ENCODE measurements around the gene TMEM26. TPM values are rescaled to one million over a fixed set of nuclear protein-coding genes. Genes with fewer than 3 reads are reported as not detected.

TMEM26 gene
- total RNA-seq, 1 experiment from 2014 or later, result 14.3 TPM

- DNase-seq (ENCODE audit: low read depth, low spot score) (no peak), ATAC-seq (no peak)
- ChIA-PET CTCF (no interaction called here), POLR2A (no interaction called here)
- intact Hi-C loops (cut with micrococcal nuclease; ENCODE audit: unreplicated experiment), result no loop called here
- in situ Hi-C loops (cut with HindIII; ENCODE audit: low pct_unique_long_range_greater_than_20kb, low sequenced_read_pairs), result no loop called here
- H3K36me3 ChIP-seq (ENCODE audit: control insufficient read depth, insufficient read depth, low read length), result no peaks in the 10 kb centered on the region
- no peak overlapping the region for H3K27ac ChIP-seq (ENCODE audit: low read length)
- no peaks in the 10 kb centered on the region for H3K9me3 ChIP-seq (ENCODE audit: control insufficient read depth, insufficient read depth, low read depth, low read length)
- no peaks in the 10 kb centered on the region for H3K4me1 ChIP-seq (ENCODE audit: control insufficient read depth, insufficient read depth, low read length)
- no TSS peak for BruUV-seq (replicated peaks)
- H3K4me3 ChIP-seq (ENCODE audit: low read depth in 2 of 2, low read length in 2 of 2), result no peak overlapping the region
- H3K27me3 ChIP-seq (ENCODE audit: control insufficient read depth, insufficient read depth, low read length), result no peaks in the 10 kb centered on the region
- TF ChIP-seq CTCF (IDR thresholded peaks at IDR 0.05) (no peak), SIN3A (IDR thresholded peaks at IDR 0.05; ENCODE audit: borderline replicate concordance, insufficient read depth, low read depth, low read length) (no peak), POLR2AphosphoS5 (IDR thresholded peaks at IDR 0.05; ENCODE audit: low read depth, low read length) (no peak), TCF7L2 (IDR thresholded peaks at IDR 0.05; ENCODE audit: low read depth, low read length) (no peak), REST (IDR thresholded peaks at IDR 0.05; ENCODE audit: insufficient read depth in 1 of 2, low read depth in 2 of 2, low read length in 1 of 2) (no peak)
Measured at GRCh38 chr10:61408105-61408504, 45.1 kb downstream of the TMEM26 start.

GRCh38 chr10:61406736-61407135 lies 46.4 kb downstream of the TMEM26 start:
- TF ChIP-seq TCF7L2 (IDR thresholded peaks at IDR 0.05; ENCODE audit: low read depth, low read length) (no peak), SIN3A (IDR thresholded peaks at IDR 0.05; ENCODE audit: borderline replicate concordance, insufficient read depth, low read depth, low read length) (no peak)
- POLR2A ChIA-PET, result no interaction called here
- Histone ChIP-seq H3K36me3 (ENCODE audit: control insufficient read depth, insufficient read depth, low read length) (no peaks in the 10 kb centered on the region), H3K4me3 (ENCODE audit: low read depth in 2 of 2, low read length in 2 of 2) (no peak overlapping the region), H3K9me3 (ENCODE audit: control insufficient read depth, insufficient read depth, low read depth, low read length) (no peaks in the 10 kb centered on the region), H3K27me3 (ENCODE audit: control insufficient read depth, insufficient read depth, low read length) (no peaks in the 10 kb centered on the region), H3K4me1 (ENCODE audit: control insufficient read depth, insufficient read depth, low read length) (no peaks in the 10 kb centered on the region), H3K27ac (ENCODE audit: low read length) (no peak overlapping the region)
- intact Hi-C loops (cut with micrococcal nuclease; ENCODE audit: unreplicated experiment), result no loop called here
- ATAC-seq (no peak), DNase-seq (ENCODE audit: low read depth, low spot score) (no peak)
- in situ Hi-C loops (cut with HindIII; ENCODE audit: low pct_unique_long_range_greater_than_20kb, low sequenced_read_pairs), result no loop called here
- CTCF ChIA-PET, result interaction anchor here (0.7 kb wide), 1 partner anchor 828 kb away, joined by 4 read pairs; no protein-coding TSS in a partner anchor
- no TSS peak for BruUV-seq (replicated peaks)

GRCh38 chr10:61406242-61406641 lies 46.9 kb downstream of the TMEM26 start:
- in situ Hi-C loops (cut with HindIII; ENCODE audit: low pct_unique_long_range_greater_than_20kb, low sequenced_read_pairs), result no loop called here
- CTCF ChIA-PET, result interaction anchor here (0.7 kb wide), 1 partner anchor 827 kb away, joined by 4 read pairs; no protein-coding TSS in a partner anchor
- H3K36me3 ChIP-seq (ENCODE audit: control insufficient read depth, insufficient read depth, low read length), result no peaks in the 10 kb centered on the region

More at GRCh38 chr10:61406242-61406641, 46.9 kb downstream of the TMEM26 start:
- H3K9me3 ChIP-seq (ENCODE audit: control insufficient read depth, insufficient read depth, low read depth, low read length), result no peaks in the 10 kb centered on the region
- no peaks in the 10 kb centered on the region for H3K27me3 ChIP-seq (ENCODE audit: control insufficient read depth, insufficient read depth, low read length)
- DNase-seq (ENCODE audit: low read depth, low spot score), result no peak
- TF ChIP-seq CTCF (IDR thresholded peaks at IDR 0.05) (no peak), TCF7L2 (IDR thresholded peaks at IDR 0.05; ENCODE audit: low read depth, low read length) (no peak), REST (IDR thresholded peaks at IDR 0.05; ENCODE audit: insufficient read depth in 1 of 2, low read depth in 2 of 2, low read length in 1 of 2) (no peak), SIN3A (IDR thresholded peaks at IDR 0.05; ENCODE audit: borderline replicate concordance, insufficient read depth, low read depth, low read length) (no peak), POLR2AphosphoS5 (IDR thresholded peaks at IDR 0.05; ENCODE audit: low read depth, low read length) (no peak)
- no peaks in the 10 kb centered on the region for H3K4me1 ChIP-seq (ENCODE audit: control insufficient read depth, insufficient read depth, low read length)
- intact Hi-C loops (cut with micrococcal nuclease; ENCODE audit: unreplicated experiment), result no loop called here
- POLR2A ChIA-PET, result no interaction called here
- no peak for ATAC-seq
- BruUV-seq (replicated peaks), result no TSS peak
- no peak overlapping the region for H3K27ac ChIP-seq (ENCODE audit: low read length)
- no peak overlapping the region for H3K4me3 ChIP-seq (ENCODE audit: low read depth in 2 of 2, low read length in 2 of 2)

All from Panc1 (cell line).